Measurements from ENCODE around the gene HSPB9. TPM values are rescaled to one million over a fixed set of nuclear protein-coding genes. Genes with fewer than 3 reads are reported as not detected.
A peak's percentile ranks its signal among the peaks of the same experiment; 100 is the strongest.

Gene HSPB9
- total RNA-seq, 1 experiment from 2014 or later = 0.07 TPM

DNA sequence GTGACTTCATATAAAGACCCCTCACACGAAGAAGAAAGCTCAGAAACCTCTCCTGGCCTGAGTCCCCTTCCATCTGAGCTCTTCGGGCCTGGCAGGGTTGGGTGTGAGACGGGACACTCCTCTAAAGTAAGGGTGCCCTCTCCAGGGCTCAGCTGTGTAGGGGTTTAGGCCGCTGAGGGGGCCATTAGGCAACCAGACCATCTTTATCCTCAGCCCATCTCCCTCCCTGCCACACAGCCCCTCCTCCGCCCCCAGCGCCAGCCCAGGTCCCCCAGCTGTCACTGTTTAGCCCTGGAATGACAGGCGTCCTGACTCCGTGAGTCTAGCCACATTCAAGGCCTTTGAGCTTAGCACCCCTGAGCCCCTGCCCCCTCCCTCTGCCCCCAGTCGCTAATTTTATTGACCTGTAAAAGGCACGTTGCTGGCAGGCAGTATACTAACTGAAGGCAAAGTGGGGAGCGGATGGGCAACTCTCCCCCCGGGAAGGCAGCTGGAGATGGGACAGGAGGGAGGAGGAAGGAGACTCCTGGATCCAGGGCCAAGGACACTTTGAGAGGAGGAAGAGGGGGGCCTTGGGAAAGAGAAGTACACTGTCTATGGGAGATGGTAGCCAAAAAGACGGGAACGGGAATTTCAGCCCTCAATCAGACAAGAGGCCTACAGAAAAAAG, 23.7 kb upstream of the HSPB9 start:
- DNase-seq (ENCODE audit: extremely low read depth, low read depth) = no peak

DNA sequence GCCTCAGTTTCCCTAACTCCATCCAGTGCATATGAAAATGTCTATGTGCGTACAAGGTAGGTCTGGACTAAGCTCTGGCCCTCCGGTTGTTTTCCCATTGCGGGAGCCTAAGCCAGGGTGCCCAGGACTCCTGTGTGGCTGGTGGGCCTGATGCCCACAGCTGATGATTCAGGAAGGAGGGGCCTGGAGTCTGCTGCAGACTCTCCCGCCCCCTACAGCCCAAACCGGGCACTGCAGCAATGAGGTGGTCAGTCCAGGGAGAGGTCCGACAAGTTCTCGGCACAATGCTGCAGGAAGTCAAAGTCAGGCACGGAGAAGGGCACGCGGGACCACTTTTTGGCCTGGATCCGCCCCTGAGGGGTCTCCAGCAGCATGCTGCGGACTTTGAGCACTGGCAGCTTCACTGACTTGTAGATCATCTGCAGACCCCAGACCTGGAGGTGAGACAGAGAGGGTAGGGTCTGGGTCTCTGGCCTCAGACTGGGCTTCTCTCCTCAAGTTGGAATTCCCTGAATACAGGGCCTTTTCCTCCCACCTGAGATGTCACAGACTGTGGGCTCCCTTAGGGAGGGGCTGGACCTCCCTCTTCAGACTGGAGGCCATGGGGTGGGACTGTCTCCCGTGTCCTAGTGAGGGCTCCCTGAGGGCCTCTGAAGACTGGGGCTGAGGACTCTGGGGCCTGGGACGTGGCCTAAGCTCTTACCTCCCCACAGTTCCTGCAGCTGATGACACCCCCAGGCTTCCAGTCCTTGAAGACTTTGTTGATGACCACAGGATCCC, 20.9 kb upstream of the HSPB9 start:
- DNase-seq (ENCODE audit: extremely low read depth, low read depth) = peak; percentile 54

DNA sequence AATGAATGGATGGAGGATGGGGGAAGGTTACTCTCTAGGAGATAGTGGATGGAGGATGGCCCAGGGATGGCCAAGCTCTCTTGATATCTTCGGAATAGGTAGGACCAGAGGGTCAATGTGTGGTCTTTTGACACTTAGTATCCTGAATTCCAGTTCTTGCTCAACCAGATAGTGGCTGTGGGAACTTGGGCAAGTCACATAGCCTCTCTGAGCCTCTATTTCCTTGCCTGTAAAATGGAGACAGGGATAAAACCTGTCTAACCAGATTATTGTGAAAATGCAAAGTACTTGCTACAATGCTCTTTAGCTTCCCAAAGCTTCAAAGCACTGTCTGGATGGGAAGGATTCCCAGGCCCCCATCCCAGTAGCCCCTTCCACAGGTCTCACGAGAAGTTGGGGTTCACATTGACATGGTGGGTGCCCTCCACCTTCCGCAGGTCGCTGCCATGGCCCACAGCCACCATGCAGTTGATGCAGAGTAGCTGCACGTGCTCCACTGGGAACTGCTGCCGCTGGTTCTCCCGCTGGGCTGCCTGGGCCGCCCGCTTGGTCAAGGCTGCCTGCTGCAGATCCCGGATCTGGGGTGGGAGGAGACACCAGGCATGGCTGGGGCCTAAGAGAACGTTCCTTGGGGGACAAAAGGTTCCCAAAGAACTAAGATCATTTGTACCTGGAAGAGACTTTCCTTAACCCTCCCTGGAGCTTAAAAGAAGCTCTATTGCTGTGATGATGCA, 19.2 kb upstream of the HSPB9 start:
- no peak for DNase-seq (ENCODE audit: extremely low read depth, low read depth)

DNA sequence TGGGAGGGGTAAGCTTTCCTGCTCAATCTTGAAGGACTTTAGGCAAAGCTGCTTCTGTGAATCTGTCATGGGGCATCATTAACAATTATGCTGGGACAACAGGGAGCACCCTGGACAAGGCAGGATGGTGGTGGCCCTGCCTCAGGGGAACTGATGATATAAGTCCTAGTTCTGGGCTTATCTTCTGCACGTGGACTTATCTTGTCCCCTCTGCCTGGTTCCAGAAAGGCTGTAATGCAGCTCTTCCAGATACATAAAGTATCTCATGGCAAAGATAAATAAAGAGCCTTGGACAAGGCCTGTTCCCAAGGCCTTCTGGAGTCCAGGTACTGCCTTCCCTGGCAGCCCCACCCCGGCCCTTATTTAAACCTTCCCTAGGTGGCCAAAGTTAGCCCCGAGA, 18.3 kb upstream of the HSPB9 start:
- no peak for DNase-seq (ENCODE audit: extremely low read depth, low read depth)

DNA sequence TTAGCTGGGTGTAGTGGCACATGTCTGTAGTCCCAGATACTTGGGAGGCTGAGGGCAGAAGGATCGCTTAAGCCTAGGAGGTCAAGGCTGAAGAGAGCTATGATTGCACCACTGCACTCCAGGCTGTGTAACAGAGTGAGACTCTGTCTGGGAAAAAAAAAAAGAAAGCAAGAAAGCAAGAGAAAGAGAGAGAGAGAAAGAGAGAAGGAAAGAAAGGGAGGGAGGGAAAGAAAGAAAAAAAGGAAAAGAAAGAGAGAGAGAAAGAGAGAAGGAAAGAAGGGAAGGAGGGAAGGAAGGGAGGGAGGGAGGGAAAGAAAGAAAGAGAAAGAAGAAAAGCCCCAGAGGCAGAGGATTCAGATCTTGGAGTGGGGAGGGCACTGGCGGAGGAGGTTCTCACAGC, 16.6 kb upstream of the HSPB9 start:
- DNase-seq (ENCODE audit: extremely low read depth, low read depth) = no peak

DNA sequence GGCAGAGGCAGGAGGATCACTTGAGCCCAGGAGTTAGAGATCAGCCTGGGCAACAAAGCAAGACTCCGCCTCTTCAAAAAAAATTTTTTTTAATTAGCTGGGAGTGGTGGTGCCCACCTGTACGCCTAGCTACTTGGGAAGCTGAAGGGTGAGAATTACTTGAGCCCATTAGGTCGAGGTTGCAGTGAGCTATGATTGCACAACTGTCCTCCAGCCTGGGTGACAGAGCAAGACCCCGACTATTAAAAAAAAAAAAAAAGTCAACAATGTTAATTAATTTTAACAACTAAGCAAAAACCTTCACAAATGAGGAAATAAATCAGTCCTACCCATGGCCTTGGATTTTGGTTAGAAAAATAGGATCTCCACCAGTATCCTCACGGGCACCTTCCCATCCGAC, 15.5 kb upstream of the HSPB9 start:
- DNase-seq (ENCODE audit: extremely low read depth, low read depth) = no peak

DNA sequence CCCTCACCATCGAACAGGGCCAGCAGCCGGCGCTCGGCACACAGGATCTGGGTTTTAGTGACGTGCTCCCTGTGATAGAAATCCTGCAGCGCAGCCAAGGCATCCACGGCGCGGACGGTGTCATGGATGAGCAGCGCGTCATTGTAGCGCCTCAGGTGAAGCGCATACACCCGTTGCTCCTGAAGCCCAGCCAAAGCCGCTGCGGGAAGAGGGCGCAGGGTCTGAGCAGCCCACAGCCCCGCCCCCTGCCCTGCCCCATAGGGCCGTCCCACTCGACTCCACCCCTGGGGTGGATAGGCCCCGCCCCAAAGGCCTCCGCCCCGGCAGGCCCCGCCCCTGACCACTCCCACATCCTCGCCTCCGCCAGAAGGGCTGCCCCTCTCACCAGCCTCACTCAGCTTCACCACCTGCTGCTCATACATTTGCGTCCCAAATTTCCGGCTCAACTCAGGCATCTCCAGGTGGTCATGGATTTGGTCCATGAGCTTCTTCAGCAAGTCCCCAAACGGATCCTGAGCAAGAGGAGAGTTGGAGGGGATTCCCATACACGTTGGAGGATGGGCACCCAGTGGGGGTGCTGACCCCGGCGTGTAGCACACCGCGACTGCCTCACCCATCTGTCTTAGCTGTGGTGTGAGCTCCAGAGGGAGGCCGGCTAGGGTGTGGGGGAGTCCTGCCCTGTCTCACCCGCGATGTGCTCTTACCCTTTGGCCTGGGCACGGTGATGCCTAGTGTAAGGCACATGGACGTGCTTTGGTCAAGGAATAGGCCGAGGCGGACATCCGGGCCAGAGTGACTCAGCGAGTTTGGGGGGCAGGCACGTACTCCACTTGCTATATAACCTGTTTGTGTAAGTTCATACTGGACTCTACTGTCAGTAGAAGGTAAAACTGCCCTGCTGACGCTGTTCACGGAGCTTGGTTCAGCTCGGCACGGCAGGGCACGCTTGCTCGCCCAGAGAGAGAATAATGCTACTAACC, 14.7 kb upstream of the HSPB9 start:
- DNase-seq (ENCODE audit: extremely low read depth, low read depth) = no peak

DNA sequence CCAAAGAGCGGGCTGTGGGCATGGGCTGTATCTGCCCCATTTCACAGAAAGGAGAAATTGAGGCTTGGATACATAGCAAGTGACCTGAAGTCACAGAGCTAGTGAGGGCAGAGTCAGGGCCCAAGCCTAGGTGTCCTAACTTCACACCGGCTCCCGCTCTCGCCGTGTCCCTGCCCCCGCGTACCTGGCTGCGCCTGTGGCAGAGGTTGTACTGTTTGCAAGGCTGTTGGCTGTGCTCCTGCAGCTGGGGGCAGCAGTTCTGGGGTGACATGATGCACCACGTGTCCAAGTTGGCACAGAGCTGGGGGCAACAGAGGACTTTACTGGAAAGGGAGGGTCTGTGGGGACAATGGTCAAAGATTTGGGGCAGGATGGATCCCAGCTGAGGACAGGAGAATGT, 13.5 kb upstream of the HSPB9 start:
- no peak for DNase-seq (ENCODE audit: extremely low read depth, low read depth)

DNA sequence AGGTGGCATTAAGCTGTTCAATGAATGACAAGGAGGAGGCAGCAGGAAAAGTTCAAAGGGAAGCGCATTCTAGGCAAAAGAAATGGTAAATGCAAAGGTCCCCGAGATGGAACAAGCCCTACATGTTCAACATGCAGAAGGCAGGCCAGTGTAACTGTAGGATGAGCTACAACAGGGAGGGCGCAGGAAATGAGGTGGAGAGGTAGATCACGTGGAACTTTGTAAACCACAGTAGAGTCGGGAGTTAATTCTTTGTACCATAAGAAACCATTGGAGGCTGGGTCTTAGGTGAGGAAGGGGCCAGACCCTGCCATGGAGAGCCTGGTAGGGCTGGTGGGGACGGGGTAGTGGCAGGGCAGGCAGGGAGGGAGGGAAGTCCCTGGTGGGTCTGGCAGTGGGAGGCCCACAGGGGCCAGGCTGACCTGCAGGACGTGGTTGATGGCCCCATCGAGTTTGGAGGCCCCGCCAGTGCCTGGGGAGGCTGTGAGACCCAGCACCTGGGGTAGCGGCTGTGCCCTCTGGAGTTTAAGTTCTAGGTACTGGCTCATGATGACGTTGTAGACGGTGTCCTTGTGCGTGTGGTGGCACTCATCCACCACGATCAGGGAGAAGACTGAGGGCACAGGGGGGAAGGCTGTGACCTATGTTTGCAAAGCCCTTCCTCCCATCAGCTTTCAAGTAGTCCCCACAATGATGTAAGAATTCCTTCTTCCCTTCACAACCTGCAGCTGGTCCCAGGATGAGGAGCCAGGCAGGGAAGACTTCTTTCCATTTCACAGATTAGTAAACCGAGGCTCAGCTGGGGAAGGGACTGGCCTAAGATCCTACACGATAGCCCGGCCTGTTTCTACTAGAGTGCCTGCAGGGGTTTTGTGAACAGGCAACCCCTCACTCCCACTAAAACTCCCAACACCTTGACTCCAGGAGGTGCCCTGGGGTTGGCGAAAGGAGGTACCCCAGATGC, 12.0 kb upstream of the HSPB9 start:
- no peak for DNase-seq (ENCODE audit: extremely low read depth, low read depth)

DNA sequence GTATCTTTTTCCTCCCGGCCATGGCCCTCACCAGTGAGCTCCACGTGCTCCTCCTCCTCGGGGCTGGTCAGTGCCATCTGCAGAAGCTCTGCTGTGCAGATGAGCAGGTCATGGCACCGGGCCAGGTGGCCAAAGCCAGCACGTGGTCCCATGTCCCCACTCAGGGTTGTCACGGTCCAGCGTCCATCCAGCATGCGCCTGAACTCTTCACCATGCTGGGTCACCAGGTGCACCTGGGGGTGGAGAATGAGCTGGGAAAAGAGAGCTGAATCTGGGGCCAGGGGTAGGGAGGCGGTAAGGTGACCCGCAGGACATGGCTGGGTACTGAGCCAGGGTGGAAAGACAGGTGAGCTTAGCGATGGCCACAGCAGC, 11.4 kb upstream of the HSPB9 start:
- no peak for DNase-seq (ENCODE audit: extremely low read depth, low read depth)

DNA sequence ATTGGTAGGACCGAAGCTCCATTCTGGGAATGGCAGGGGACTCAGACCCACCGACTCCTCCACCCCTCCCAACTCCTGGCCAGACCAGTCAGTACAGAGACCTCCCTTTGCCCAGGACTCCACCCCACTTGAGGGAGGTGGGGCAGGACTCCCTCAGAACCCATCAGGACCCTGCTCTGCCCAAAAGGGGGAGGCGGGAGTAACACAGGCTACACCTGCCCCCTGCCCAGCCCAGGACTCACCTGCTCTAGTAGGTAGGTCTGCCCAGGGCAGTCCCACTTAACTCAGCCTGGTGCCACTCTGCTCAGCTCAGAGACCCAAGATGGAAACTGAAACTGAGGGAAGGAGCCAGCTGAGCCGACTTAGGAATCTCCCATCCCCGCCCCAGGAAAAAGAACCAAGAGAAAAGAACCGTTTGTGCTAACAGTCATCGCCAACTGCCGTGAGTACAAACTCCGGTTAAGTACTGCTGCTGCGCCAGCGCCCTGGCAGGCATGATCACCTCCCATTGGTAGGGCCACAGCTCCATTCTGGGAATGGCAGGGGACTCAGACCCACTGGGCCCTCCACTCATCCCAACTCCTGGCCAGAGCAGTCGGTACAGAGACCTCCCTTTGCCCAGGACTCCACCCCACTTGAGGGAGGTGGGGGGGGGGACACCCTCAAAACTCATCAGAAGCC, 10.6 kb upstream of the HSPB9 start:
- DNase-seq (ENCODE audit: extremely low read depth, low read depth) = no peak

DNA sequence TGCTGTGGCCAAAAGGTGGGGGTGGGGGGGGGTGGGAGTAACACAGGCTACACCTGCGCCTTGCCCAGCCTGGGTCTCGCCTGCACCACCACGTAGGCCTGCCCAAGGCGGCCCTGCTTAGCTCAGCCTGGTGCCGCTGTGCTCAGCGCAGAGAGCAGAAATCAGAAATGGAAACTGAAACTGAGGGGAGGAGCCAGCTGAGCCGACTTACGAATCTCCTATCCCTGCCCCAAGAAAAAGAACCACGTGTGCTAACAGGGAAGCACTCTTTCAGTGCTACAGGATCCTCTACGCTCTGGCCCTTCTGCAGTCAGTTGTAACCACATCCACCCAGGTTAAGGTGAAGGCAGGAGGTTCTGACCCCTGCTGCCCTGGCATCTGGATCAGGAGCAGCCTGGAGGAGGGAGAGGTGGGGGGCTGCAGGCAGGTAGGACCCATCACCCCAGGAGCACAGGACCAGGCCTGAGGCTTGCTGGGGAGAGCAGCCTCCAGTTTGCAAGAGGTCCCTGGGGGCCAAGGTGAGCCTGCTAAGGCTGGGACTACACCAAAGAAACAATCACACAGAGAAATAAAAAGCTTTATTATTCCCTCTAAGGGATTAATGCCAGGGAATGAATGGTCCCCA, 9.9 kb upstream of the HSPB9 start, which contains the start of gene DHX58:
Gene DHX58 (minus strand): TSS at position 163 of the 625 bp plus-strand sequence. CDS start 822 bp downstream, outside the sequence.
- peak; percentile 61 for DNase-seq (ENCODE audit: extremely low read depth, low read depth)

DNA sequence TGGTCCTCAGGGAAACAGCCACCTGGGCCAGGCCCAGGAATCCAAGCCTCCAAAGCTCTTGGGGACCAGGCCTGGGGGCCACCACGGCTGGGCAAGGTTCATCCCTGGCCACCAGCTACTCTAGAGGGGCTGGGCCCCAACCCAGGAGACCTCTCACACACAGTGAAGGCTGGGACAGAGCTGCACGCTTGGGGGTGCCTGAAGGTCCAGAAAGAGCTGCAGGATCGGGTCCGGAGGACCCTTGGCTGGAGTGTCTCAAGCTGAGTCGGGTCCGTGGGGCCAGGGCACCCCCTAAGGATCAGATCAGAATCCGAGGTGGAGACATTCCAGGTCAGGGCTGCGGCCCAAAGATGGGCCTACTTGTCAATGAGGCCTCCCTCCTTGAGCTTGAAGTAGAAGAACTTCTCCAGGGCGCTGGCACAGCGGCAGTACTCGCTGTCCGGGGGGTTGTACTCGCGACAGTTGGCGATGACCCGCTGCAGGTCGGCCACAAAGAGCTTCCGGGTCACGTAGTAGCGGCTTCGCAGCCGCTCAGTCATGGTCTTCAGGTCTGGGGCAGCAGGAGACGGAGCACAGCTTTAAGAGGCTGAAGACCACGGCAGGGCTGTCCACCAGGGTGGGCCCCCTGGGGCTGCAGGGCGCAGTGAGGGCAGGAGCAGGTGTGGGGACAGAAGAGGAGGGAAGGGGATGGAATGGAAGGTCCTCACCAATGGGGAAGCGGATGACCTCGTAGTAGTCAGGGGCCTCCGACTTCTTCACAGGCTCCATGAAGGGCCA, 9.1 kb upstream of the HSPB9 start:
- no peak for DNase-seq (ENCODE audit: extremely low read depth, low read depth)

DNA sequence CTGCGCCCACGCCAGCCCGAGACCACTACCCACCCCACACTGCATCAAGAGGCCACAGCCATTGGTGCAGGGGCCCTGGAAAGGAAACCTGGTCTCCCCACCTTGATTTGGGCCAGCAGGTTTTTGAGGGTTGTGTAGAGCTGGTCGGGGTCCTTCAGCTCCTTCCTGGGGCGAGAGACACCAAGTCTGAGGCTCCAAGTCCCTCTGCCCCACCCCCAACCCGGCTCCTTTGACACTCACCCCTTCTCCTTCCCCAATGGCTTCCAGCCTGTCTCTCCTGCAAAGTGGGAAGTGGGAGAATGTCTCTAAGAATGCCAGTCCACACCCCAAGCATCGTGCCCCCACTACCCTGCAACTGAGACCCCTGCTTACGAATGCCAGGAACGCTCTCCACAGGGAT, 8.5 kb upstream of the HSPB9 start:
- DNase-seq (ENCODE audit: extremely low read depth, low read depth) = no peak

DNA sequence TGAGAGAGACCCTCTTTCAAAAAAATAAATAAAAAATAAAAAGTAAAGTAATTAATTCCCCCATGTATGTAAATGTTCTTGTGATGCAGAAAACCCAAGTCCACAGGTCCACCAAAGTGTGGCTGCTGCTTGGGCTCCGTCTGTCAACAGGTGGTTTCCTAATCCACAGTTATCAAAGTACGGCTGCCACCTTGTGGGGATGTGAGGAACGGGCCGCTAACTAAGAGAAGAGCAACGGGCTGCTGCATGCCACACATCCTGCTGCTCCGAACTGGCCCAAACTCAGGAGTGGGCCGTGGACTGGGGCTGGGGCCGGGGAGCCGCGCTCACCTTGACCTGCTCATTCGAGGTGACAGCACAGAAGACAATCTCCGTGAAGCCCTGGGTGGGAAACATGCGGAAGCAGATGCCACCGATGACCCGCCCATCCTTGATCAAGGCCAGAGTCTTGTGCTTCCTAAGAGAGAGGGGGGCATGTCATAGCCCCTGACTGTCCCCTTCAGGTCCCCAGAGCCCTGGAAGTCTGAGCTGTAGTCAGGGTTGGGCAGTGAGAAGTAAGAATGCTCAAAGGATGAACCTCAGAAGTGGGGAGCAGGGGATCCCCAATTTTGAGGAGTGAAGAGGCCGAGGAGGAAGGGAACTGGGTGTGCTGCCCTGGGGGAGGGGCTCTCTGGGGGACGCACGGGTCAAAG, 5.8 kb upstream of the HSPB9 start:
- DNase-seq (ENCODE audit: extremely low read depth, low read depth) = peak; percentile 83

DNA sequence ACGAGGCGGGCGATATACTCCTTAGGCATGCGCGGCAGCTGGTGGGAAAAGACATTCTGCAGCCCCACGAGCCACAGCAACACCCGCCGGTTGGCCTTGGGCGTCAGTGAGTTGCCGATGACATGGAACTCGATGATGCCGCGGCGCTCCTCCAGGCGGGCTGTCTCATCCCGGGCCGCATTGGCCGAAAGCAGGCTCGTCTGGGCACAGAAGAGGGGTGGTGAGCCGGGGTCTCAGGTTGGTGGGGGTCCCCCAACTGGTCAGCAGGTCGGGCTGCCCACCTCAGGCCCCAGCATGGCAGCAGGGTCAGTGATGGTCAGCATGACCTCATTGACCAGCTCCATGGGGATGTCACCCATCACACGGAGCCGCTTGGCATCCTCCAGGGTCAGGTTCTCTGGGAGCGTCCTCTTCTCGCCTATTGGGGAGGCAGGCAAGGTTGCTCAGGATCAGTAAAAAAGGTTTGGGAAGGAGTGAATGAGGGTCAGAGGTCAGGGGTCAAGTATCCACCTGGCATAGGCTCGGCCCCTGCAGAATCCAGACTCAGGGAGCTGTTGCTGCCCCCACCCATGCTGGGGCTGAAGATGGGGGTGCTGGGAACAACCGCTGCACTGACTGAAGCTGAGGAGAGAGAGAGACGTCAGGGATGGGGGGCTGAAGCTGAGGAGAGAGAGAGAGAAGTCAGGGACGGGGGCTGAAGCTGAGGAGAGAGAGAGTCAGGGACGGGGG, 5.0 kb upstream of the HSPB9 start:
- DNase-seq (ENCODE audit: extremely low read depth, low read depth) = no peak

Data from NCI-H460 (cell line).